ENCODE data around the gene PSMA5.

DNA sequence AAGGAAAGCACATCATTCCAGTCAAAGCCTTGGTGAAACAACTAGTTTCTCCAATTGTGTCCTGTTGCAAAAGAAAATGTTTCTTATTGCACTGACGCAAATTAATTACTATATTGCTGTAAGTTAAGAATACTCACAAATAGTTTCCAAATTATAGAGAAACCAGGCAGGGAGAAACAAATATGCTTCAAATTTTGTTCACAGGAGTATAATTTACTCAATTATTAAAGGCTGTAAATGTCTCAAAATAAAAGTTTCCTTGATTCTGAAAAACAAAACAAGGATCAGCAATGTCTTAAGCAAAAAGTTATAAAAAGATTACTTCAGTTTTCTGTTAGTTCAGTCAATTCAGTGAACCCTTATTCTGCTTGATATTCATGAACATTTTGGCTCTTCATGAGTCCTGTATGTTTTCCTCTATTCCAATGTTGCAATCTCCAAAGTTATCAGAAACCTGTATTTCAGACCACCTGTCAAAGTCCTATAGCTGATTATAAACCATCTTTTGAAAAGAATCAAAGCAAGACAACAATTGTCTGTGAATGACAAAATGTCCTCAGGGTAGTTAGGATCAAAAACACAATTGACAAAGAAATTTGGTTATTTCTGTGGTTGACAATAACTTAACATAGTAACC, 28.4 kb upstream of the PSMA5 start:
- TF ChIP-seq, protein P1, sequence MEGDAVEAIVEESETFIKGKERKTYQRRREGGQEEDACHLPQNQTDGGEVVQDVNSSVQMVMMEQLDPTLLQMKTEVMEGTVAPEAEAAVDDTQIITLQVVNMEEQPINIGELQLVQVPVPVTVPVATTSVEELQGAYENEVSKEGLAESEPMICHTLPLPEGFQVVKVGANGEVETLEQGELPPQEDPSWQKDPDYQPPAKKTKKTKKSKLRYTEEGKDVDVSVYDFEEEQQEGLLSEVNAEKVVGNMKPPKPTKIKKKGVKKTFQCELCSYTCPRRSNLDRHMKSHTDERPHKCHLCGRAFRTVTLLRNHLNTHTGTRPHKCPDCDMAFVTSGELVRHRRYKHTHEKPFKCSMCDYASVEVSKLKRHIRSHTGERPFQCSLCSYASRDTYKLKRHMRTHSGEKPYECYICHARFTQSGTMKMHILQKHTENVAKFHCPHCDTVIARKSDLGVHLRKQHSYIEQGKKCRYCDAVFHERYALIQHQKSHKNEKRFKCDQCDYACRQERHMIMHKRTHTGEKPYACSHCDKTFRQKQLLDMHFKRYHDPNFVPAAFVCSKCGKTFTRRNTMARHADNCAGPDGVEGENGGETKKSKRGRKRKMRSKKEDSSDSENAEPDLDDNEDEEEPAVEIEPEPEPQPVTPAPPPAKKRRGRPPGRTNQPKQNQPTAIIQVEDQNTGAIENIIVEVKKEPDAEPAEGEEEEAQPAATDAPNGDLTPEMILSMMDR (IDR thresholded peaks at IDR 0.05), result no peak
- no peak for TF ChIP-seq EZH2 (IDR thresholded peaks at IDR 0.05; ENCODE audit: borderline replicate concordance, insufficient read depth, low read depth, low read length, poor library complexity, severe bottlenecking)

Measured in B cell (primary cell).